GM18505 (cell line): Measurements from ENCODE around the gene CDC42BPB.
A peak's percentile ranks its signal among the peaks of the same experiment; 100 is the strongest.

Experiments used
- ATAC-seq: cut with Tn5 transposase; IDR thresholded peaks from one replicate; pipeline ENCODE4 v1.9.1; 2021; ENCODE audit not compliant: unreplicated experiment
- POLR2A ChIP-seq: IDR thresholded peaks from 4 replicates; pipeline ENCODE4 v1.6.1; 2011; ENCODE audit warnings: borderline replicate concordance; ENCODE audit not compliant: insufficient read depth, insufficient read length; ENCODE audit errors: extremely low read depth

The CDC42BPB gene

DNA sequence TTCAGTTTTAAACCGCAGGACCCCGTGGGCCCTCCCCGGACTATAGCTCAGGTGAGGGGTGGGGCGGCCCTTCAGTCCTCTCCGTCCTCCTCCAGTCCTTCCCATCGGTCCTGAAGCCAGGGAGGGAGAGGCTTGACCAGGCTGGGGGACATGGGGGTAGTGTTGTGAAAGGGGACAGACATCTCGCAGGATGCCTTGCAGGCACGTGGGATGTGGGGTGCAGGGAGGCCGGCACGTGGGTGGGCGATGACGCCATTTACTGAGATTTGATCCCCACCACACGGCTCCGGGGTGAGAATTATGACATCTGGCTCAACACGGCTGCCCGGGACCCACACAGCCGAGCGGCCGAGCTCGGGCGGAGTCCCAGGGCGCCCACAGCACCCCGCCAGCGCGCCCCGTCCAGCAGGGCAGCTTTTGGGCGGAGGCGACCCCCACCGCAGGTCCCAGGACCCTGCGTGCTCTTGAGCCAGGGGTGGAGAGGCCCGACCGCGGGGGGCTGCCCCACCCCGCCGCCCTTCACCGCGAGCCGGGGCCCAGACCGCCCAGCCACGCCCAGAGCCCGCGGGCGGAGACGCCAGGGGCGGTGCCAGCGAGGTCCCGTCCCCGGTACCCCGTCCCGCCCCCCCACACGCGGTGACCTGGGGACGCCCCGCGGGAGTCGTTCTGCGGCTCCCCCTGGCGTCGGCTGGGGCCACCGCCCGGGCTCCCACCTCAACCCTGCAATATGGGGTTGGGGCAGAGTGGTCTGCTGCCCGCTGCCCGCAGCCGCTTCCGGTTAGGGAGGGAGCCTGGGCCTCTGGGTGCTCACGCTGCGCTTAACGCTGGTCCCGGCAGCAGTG, 33.9 kb upstream of the CDC42BPB start:
- peak; percentile 53 for ATAC-seq
- TF ChIP-seq POLR2A, result no peak

DNA sequence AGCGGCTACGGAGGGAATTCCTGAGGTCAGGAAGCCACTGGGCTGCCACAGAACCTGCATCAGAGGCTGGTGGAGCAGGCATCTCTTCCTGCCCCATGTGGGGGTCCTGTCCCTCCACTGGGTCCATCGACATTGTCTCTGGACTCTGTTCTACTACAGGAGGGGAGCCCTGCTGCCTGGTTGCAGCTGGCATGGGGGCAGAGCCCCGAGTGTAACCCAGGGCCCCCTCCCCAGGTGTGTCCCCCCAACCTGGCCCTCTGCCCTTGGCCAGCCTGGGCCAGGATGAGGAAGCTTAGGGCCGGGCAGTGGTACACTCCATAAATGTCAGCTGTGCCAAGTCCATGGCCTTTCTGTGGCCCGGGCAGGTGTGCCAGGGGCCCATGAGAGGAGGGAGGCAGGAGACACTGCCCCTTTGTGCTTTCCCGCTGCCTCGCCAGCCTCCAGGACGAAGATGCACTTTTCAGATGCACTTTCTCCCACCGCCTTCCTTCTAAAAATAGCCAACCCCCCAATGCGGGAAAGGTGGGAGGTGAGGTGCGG, 33.2 kb upstream of the CDC42BPB start:
- ATAC-seq, result no peak
- TF ChIP-seq POLR2A, result no peak

DNA sequence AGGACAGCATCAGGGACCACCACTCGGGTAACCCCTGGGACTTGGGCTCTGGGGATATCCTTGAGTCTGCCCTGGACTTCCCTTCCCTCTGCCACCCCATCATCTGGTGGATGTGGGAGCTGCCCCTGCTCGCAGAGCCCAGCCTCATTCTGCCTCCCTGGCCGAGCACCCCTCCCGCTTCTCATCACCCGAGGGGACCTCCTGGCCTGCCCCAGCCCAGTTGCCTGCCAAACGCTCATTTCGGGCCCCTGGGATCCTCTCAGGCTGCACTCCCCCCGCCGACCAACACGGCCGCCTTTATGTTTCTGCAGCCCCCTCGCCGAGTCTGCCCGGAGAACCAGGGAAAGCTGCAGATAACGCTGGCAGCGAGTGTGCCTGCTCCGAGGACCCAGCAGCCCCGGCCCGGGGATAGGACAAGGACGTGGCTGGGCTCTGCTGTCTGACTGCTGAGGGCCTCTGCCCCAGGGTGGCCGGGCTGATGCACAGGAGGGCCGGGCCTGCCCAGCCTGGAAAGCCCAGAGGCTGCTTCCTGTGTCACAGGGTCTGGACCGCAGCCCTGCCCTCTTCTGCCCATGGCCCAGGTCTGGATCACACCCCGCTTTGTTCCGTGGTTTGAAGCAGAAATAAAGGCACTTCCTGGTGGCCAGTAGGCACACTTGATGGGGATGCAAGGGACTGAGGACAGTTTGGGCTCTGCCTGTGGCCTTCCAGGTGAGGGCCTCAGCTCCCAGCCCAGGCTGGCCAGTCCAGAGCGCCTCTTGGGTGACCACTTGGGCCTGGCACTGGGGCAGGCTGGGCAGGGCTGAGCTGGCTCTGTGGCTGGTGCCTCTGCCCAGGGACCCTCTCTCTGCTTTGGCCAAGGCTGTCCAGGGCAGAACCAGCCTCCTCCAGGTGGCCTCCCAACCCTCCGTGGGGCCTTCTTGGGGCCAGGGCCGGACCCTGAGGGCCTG, 32.3 kb upstream of the CDC42BPB start:
- ATAC-seq, result no peak
- no peak for TF ChIP-seq POLR2A

DNA sequence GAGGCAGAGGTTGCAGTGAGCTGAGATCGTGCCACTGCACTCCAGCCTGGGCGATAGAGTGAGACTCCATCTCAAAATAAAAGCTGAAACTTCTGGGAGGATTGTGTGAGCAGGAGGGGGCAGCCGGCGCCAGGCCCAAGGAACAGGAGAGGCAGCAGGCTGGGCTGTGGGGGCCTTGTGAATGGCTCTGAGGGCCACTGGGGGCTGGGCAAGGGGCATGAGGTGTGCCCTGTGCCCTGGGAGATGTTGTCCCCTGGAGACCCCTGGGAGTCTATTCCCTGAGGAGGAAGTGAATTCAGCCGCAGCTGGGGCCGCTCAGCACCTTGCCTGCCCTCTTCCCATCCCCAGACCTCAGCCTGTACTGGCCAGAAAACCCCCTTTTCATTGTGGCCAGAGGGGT, 31.6 kb upstream of the CDC42BPB start:
- no peak for ATAC-seq
- no peak for TF ChIP-seq POLR2A

DNA sequence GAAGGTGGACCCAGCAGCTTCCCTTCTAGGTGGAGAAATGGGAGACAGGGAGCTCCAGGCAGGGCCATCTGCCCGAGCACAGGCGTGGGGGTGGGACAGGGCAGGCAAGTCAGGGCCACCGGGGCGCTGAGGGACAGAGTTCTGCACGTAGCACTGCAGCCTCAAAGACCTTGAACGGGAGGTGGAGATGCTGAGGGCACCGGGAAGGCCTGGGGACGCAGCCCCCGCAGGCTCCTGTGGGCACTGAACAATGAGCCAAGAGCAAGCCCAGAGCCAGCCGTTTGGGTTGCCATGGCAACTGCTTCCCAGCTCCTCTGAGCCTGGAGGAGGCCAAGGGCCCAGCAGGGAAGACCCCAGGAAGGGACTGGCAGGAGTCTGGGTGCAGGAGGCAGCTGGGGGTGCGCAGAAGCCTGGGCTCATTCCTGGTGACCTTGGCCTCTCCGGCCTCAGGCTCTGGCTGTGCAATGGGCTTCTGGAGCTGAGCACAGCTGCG, 30.0 kb upstream of the CDC42BPB start:
- no peak for ATAC-seq
- no peak for TF ChIP-seq POLR2A

DNA sequence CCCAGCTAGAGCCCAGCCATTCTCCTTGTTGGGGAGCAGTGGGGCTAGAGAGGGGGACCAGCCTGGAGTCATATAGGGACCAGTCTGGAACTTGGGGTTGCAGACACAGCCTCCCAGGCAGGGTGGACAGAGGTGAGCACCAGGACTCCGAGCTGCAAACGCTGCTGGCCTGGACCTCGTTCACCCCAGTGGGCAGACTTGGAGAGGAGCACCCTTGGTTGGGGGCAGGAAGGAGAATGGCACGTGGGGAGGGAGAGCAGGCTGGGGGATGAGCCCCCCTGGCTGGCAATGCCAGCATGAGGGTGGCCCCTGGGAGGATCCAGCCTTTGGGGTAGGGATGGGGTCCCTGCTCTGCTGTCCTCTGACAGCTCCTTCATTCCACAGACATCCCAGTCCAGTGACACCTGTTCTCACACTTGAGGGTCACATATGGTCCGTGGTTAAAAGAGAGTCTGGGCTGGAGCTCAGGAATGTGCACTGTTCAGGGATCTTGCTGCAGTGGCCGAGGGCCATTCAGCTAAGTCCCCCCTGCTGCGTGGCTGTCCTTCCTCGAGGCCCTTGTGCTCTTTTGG, 29.5 kb upstream of the CDC42BPB start:
- no peak for ATAC-seq

DNA sequence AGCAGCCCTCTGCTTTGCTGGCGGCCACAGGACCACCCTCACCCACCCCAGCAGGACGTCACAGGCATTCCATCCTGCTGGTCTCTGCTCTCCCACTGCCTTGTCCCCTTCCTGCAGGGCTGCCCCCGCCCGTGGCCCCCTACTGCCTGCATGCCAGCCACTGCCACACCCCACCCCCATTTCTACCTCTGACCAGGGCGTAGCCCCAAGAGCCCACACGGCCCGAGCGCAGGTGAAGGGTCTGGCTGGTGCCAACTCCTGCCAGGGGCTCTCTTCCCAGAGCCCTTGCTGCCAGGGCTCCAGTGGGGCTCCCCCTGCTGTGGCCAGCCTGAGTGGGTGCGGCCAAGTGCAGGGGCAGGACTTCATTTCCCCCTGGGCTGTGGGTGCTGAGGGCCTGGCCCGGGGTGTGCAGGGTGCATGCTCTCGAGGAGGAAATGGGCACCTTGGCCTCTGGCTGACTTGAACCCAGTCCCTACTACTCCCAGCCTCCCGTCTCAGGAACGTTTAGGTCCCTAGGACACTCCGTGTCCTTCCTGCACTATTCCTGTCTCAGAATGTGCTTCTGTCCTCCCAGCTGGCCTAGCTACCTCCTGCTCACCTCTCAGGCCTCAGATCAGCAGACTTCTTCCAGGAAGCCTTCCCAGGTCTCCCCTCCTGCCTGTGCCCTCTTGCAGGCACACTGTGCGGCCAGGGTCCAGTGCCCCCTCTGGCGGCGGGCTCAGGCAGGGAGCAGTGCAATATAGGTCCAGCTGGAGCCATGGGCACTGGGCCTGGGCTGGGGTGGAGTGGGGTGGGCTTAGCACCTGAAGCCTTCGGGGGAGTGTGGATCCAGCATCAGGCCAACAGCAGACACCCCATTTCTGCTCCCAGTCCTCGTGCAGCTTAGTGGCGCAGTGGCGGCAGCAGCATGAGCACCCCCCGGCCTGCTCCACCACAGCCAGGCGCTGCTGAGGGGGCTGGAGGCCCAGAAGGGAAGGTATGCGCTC, 28.1 kb upstream of the CDC42BPB start:
- ATAC-seq, result no peak
- TF ChIP-seq POLR2A, result no peak

More for the DNA sequence above, 29.5 kb upstream of the CDC42BPB start:
- TF ChIP-seq POLR2A, result no peak

DNA sequence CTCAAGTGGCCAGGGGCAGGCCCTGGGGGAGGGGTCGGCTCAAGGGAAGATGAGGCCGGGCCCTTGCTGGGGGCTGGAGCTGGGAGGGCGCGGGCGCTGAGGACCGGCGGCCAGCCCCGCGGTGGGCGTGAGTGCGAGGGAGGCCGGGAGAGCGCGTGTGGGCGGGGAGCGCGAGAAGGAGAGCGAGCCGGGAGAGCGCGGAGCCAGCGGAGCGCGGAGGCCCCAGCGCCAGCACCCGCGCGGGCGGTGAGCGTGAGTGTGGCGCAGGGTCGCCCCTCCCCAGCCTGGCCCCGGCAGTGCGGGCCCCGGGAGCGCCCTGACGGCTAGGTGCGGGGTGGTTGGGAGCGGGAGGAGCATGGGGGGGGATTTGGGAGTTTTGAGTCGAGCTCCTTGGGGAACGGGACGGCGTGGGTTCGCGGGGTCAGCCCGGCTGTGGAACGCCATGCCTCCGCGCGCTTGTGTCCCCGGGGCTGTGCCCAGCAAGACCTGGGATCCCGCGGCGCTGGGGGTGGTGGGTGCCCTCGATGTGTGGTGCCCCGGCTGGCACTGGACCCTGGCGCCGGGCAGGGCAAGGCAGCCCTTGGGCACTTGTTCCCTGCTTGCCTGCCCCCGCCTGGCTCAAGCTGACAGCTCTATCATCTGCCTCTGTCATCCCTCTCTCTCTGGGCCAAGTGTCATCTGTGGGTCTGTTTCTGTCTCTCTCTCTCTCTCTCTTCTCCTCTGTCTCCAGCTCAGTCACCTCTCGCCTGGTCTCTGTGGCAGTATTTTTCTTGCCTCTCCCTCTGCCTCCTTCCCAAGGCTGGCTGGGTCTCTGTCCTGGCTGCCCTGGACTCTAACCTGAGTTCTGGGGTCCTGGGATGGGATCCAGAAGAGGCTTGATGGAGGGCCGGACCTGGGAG, 26.9 kb upstream of the CDC42BPB start, which contains the start of gene LBHD2:
LBHD2 (plus strand) TSS at position 190 of the 899 bp plus-strand sequence. CDS start 1,803 bp downstream, outside the sequence.
- no peak for ATAC-seq
- TF ChIP-seq POLR2A, result no peak

DNA sequence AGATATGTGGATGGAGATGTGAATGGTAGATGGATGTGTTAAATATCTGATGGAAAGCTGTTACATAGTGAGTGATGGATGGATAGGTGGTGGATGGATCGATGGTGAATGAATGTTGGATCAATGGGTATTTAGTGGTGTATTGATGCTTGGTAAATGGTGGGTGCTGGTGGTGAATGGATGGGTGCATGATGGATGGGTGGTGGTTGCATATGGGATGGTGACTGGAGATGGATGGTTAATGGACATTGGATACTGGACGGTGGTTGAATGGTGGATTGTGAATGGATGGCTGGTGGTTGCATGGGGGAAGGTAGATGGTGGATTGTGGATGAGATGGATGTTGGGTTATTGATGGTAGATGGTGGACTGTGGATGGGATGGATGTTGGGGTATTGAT, 24.6 kb upstream of the CDC42BPB start:
- TF ChIP-seq POLR2A, result no peak
- no peak for ATAC-seq

DNA sequence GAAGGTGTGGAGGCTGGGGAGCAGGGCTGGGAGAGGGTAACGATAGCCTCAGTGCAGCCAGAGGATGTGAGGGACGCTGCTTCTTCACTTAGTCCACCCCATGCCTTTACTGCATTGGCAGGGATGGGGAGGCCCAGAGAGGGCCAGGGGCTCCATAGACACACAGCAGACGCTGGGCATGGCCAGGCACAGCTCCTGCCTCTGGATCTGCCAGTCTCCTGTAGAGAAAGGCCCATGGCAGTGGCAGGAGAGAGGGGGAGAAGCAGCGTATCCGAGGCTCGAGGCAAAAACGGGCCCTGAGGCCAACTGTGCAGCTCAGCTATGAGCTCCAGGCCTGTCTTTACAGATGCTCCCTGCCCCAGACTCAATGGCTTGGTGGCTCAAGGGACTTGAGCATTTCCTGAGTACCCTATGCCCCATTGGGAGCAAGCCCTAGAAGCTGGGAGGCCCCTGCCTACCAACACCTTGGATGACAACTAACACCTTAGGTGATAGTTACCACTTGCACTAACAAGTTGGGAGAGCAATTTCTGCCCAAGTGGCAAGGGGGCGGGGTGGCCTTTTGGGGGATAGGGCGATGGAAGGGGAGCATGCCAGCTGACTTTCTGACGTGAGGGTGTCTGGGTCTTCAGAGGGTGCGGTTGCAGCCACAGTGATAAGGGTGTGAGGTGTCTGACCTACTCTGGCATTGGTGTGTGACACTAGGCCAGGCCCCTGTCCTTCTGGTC, 21.7 kb upstream of the CDC42BPB start:
- no peak for ATAC-seq
- TF ChIP-seq POLR2A, result no peak
